HEK293T (cell line): ENCODE measurements around the gene ULBP2.

Source experiments
- CTCF ChIA-PET: fragments of 350-600 bp; formaldehyde crosslinking; extraction: SDS; loops from one replicate; lab custom pipeline; 2021; ENCODE audit warnings: antibody characterized with exemption, inconsistent platforms; lab: Yijun Ruan, JAX
- POLR2A ChIA-PET: fragments of 350-600 bp; formaldehyde crosslinking; extraction: SDS; loops from one replicate; lab custom pipeline; 2020; ENCODE audit warnings: antibody characterized with exemption, inconsistent platforms; lab: Yijun Ruan, JAX
- DNase-seq: peaks from one replicate; pipeline ENCODE4 v3.0.0; 2012; ENCODE audit warnings: mixed read lengths; ENCODE audit errors: extremely low spot score
- ARNT ChIP-seq: fragments of 450-650 bp; IDR thresholded peaks from 2 replicates; pipeline ENCODE4 v1.6.1; 2017; ENCODE audit warnings: mild to moderate bottlenecking
- BHLHE40 ChIP-seq: fragments of 450-650 bp; IDR thresholded peaks from 2 replicates; pipeline ENCODE4 v1.6.1; 2016; ENCODE audit warnings: mild to moderate bottlenecking, moderate library complexity, borderline replicate concordance
- CTBP1 ChIP-seq: fragments of 450-650 bp; IDR thresholded peaks from 2 replicates; pipeline ENCODE4 v1.6.1; 2016; ENCODE audit warnings: borderline replicate concordance
- ELF4 ChIP-seq: fragments of 450-650 bp; IDR thresholded peaks from 2 replicates; pipeline ENCODE4 v1.6.1; 2017; ENCODE audit warnings: antibody characterized with exemption
- FOXA1 ChIP-seq: fragments of 450-650 bp; IDR thresholded peaks from 2 replicates; pipeline ENCODE4 v1.6.1; 2016; ENCODE audit warnings: mild to moderate bottlenecking
- FOXK2 ChIP-seq: fragments of 450-650 bp; IDR thresholded peaks from 2 replicates; pipeline ENCODE4 v1.6.1; 2016; ENCODE audit warnings: mild to moderate bottlenecking
- FOXM1 ChIP-seq: fragments of 450-650 bp; IDR thresholded peaks from 2 replicates; pipeline ENCODE4 v1.6.1; 2017; ENCODE audit warnings: mild to moderate bottlenecking, borderline replicate concordance
- HDGF ChIP-seq: fragments of 450-650 bp; IDR thresholded peaks from 2 replicates; pipeline ENCODE4 v1.6.1; 2017; ENCODE audit warnings: antibody characterized with exemption, borderline replicate concordance
- L3MBTL2 ChIP-seq: fragments of 450-650 bp; conservative IDR thresholded peaks from 2 replicates; pipeline ENCODE4 v1.6.1; 2016; ENCODE audit warnings: mild to moderate bottlenecking
- LEF1 ChIP-seq: fragments of 450-650 bp; IDR thresholded peaks from 2 replicates; pipeline ENCODE4 v1.6.1; 2017; ENCODE audit warnings: mild to moderate bottlenecking, borderline replicate concordance
- NFRKB ChIP-seq: fragments of 450-650 bp; IDR thresholded peaks from 2 replicates; pipeline ENCODE4 v1.6.1; 2016; ENCODE audit warnings: mild to moderate bottlenecking, moderate library complexity
- SP1 ChIP-seq: fragments of 450-650 bp; IDR thresholded peaks from 2 replicates; pipeline ENCODE4 v1.6.1; 2017
- SUZ12 ChIP-seq: fragments of 450-650 bp; IDR thresholded peaks from 2 replicates; pipeline ENCODE4 v1.6.1; 2016; ENCODE audit warnings: mild to moderate bottlenecking
- TARDBP ChIP-seq: fragments of 450-650 bp; IDR thresholded peaks from 2 replicates; pipeline ENCODE4 v1.6.1; 2016
- ZNF384 ChIP-seq: fragments of 450-650 bp; IDR thresholded peaks from 2 replicates; pipeline ENCODE4 v1.6.1; 2016
- TF ChIP-seq, protein P1 (sequence below): fragments of 450-650 bp; IDR thresholded peaks from 2 replicates; pipeline ENCODE4 v1.6.1; 2016

ULBP2 gene

DNA sequence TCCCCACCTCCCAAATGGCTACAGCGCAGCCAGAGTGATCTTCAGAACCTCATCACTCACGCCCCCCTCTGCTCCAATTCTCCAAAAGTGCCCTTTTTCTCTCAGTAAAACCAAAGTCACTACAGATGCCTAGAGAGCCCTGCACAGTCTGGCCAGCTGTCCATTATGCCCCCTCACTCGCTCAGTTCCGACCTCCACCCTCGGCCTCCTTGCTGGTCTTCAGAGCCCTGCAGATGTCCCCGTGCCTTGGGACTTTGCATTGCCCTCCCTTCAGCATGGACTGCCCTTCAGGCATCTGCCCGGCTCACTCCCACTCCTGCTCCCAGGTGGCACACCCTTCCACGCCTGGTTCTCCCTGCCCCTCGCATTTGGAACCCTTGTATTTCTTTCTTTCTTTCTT is 42.8 kb upstream of the ULBP2 start:
- DNase-seq: no peak
- POLR2A ChIA-PET: interaction anchor here (1.0 kb wide), 1 partner anchor 181 kb away, joined by 3 read pairs; no protein-coding TSS in a partner anchor
- no peak for TF ChIP-seq ARNT
- TF ChIP-seq SUZ12: no peak
- TF ChIP-seq, protein P1, sequence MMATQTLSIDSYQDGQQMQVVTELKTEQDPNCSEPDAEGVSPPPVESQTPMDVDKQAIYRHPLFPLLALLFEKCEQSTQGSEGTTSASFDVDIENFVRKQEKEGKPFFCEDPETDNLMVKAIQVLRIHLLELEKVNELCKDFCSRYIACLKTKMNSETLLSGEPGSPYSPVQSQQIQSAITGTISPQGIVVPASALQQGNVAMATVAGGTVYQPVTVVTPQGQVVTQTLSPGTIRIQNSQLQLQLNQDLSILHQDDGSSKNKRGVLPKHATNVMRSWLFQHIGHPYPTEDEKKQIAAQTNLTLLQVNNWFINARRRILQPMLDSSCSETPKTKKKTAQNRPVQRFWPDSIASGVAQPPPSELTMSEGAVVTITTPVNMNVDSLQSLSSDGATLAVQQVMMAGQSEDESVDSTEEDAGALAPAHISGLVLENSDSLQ: no peak
- no peak for TF ChIP-seq CTBP1
- no peak for TF ChIP-seq TARDBP
- TF ChIP-seq SP1: no peak
- no peak for TF ChIP-seq BHLHE40
- TF ChIP-seq FOXM1: no peak
- TF ChIP-seq FOXA1: no peak
- no peak for TF ChIP-seq L3MBTL2
- no peak for TF ChIP-seq HDGF
- no peak for TF ChIP-seq LEF1
- CTCF ChIA-PET: interaction anchor here (0.6 to 1.1 kb wide), 4 partner anchors 16 to 59 kb away, joined by 3 to 4 read pairs (median 4); no protein-coding TSS in a partner anchor

DNA sequence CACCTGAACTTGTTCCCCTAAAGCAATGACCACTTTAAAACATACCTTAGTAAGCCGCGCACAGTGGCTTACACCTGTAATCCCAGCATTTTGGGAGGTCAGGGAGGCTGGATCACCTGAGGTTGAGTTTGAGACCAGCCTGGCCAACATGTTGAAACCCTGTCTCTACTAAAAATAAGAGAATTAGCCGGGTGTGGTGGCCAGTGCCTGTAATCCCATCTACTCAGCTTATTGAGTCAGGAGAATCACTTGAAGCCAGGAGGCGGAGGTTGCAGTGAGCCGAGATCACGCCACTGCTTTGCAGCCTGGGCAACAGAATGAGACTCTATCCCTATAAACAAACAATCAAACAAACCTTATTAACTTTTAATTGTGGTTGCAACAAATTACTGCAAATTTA is 42.3 kb upstream of the ULBP2 start:
- TF ChIP-seq NFRKB: no peak
- TF ChIP-seq LEF1: no peak
- no peak for TF ChIP-seq SP1
- TF ChIP-seq HDGF: no peak
- no peak for DNase-seq
- ChIA-PET POLR2A (no interaction called here), CTCF (no interaction called here)

- ChIA-PET CTCF (interaction anchor here (0.6 kb wide), 1 partner anchor 959 kb away, joined by 3 read pairs; no protein-coding TSS in a partner anchor), POLR2A (no interaction called here)
- DNase-seq: no peak
- TF ChIP-seq, protein P1: no peak
- TF ChIP-seq SUZ12 (no peak), FOXA1 (no peak), BHLHE40 (no peak), NFRKB (no peak), ZNF384 (no peak), TARDBP (no peak), ELF4 (no peak), SP1 (no peak), CTBP1 (no peak), LEF1 (no peak), ARNT (no peak), L3MBTL2 (no peak), HDGF (no peak), FOXM1 (no peak)
Observed at GRCh38 chr6:149899926-149900619, 41.7 kb upstream of the ULBP2 start.

DNA sequence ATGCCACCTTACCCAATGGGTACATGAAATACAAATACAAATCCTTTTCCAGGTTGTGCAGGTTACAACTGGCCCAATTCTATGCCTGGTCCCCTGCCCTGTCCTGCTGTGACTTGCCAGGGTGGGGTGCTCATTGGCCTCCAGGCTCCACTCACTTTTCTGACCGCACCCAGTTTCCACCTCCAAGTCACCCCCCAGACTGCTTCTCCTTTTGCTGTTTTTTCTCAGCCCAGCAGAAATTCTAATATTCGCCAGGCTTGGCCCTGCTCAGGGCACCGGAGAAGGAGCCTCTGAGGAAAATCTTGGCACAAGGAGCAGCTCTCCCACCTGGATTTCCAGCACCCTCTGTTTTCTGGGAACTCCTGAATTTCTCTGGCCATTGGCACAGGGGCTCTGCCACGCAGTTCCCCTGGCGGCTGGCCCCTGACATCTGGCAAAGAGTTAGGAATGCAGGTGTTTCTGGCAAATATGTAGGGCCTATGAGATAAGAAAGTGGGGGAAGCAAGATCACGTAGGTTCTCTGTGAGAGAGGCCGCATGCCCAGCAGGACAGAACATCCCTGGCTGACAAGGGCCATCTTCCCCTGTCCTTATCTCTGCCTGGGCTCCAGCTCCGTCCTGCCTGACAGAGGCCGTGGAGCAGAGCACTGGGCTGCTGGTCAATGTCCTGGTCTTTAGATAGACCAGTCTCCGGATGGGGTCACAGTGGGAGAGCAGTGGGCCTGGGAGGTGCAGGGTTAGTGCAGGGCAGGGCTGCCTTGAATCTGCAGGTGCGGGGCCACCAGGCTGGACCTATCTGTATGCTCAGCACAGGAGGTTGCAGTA is 41.0 kb upstream of the ULBP2 start:
- DNase-seq: no peak
- ChIA-PET CTCF (interaction anchor here (0.6 kb wide), 1 partner anchor 958 kb away, joined by 3 read pairs; no protein-coding TSS in a partner anchor), POLR2A (no interaction called here)
- TF ChIP-seq ELF4: no peak
- no peak for TF ChIP-seq SUZ12
- no peak for TF ChIP-seq BHLHE40
- no peak for TF ChIP-seq ARNT
- no peak for TF ChIP-seq LEF1
- TF ChIP-seq FOXM1: no peak
- no peak for TF ChIP-seq CTBP1
- TF ChIP-seq NFRKB: no peak
- TF ChIP-seq HDGF: no peak
- no peak for TF ChIP-seq L3MBTL2
- TF ChIP-seq SP1: no peak
- TF ChIP-seq TARDBP: no peak
- TF ChIP-seq, protein P1: no peak
- no peak for TF ChIP-seq FOXA1
- TF ChIP-seq ZNF384: no peak

DNA sequence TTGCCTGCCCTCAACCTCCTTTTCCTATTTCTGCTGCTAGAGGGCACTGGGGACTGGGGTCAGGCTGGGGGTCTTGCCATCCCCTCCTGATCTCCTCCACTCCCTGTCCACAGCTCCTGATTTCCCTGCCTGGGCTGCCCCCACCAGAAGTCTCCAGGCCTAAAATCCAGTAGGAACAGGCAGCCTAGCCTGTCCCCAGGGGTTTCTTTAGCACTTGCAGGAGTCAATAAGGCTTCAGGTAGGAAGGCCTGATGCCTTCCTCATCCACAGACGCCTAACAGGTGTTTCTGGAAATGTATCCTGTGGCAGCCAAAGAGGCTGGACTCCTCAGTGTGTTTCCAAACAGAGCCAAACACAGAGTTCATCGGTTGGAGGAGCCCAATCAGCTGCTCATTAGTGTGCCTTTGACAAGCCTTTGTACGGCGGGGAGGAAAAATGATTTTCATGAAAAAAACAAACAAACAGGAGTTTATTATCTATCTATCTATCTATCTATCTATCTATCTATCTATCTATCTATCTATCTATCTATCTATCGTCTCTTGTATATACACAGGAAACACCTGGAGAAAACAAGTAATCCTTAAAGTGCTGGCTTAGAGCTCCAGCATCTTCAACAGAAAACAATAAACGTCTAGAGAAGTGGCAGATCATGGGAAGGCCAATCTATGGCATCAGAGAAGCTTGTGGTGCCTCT is 40.2 kb upstream of the ULBP2 start:
- no peak for TF ChIP-seq SUZ12
- TF ChIP-seq NFRKB: no peak
- no peak for TF ChIP-seq BHLHE40
- TF ChIP-seq FOXK2: no peak
- TF ChIP-seq CTBP1: no peak
- TF ChIP-seq L3MBTL2: no peak
- ChIA-PET POLR2A (no interaction called here), CTCF (interaction anchor here (0.5 kb wide), 1 partner anchor 31 kb away, joined by 3 read pairs; no protein-coding TSS in a partner anchor)
- DNase-seq: no peak
